GM13976 (cell line): ENCODE data around the gene BRCC3.

Source experiments
- DNase-seq: peaks from one replicate; pipeline ENCODE4 v3.0.0; 2012; ENCODE audit warnings: low spot score
- CTCF ChIP-seq: IDR thresholded peaks from 2 replicates; pipeline ENCODE4 v1.5.1; 2012; ENCODE audit warnings: borderline replicate concordance, mild to moderate bottlenecking; ENCODE audit not compliant: insufficient read depth; ENCODE audit errors: extremely low read depth, missing control alignments, control extremely low read depth
- in situ Hi-C: fragments of 300-500 bp; cut with MboI; formaldehyde crosslinking; loops from one replicate; pipeline ENCODE4 v1.12.0; 2022; ENCODE audit warnings: low sequenced_read_pairs, mixed read lengths, inconsistent platforms; ENCODE audit not compliant: unreplicated experiment

Gene BRCC3

GRCh38 chrX:155070038-155070437 lies 1.3 kb upstream of the BRCC3 start:
- no peak for DNase-seq
- no peak for TF ChIP-seq CTCF
- in situ Hi-C loops: no loop called here

GRCh38 chrX:155070663-155070974 lies 689 bp upstream of the BRCC3 start:
- TF ChIP-seq CTCF: no peak
- DNase-seq: no peak
- in situ Hi-C loops: no loop called here

- no peak for DNase-seq
- TF ChIP-seq CTCF: no peak
- in situ Hi-C loops: no loop called here
Observed at GRCh38 chrX:155071694-155072280, 479 bp downstream of the BRCC3 start.

- peak; percentile 33 for DNase-seq
- peak; percentile 16 for TF ChIP-seq CTCF
- in situ Hi-C loops: no loop called here
Observed at GRCh38 chrX:155086202-155086840, 15.0 kb downstream of the BRCC3 start.

- in situ Hi-C loops: no loop called here
- DNase-seq: no peak
- no peak for TF ChIP-seq CTCF
Observed at GRCh38 chrX:155086961-155087735, 15.8 kb downstream of the BRCC3 start.

- in situ Hi-C loops: no loop called here
- peak; percentile 17 for DNase-seq
- no peak for TF ChIP-seq CTCF
Observed at GRCh38 chrX:155094468-155095061, 23.3 kb downstream of the BRCC3 start.
